Astrocyte (in vitro differentiated cells and primary cell): Measurements from ENCODE around the gene SEMA7A.

Source experiments
- CTCF ChIP-seq: IDR thresholded peaks from 2 replicates; pipeline ENCODE4 v1.5.1; 2011; ENCODE audit warnings: low read depth, mild to moderate bottlenecking, inconsistent platforms, low read length, moderate library complexity; ENCODE audit not compliant: insufficient read depth
- EZH2 ChIP-seq: IDR thresholded peaks from 2 replicates; pipeline ENCODE4 v1.6.1; 2012; ENCODE audit warnings: mild to moderate bottlenecking, low read length, inconsistent platforms; ENCODE audit not compliant: insufficient read depth

GRCh38 chr15:74396445-74397238 is 37.1 kb downstream of the SEMA7A start:
- no peak for TF ChIP-seq EZH2
- no peak for TF ChIP-seq CTCF
